ENCODE results near the gene ACTA2.

DNA sequence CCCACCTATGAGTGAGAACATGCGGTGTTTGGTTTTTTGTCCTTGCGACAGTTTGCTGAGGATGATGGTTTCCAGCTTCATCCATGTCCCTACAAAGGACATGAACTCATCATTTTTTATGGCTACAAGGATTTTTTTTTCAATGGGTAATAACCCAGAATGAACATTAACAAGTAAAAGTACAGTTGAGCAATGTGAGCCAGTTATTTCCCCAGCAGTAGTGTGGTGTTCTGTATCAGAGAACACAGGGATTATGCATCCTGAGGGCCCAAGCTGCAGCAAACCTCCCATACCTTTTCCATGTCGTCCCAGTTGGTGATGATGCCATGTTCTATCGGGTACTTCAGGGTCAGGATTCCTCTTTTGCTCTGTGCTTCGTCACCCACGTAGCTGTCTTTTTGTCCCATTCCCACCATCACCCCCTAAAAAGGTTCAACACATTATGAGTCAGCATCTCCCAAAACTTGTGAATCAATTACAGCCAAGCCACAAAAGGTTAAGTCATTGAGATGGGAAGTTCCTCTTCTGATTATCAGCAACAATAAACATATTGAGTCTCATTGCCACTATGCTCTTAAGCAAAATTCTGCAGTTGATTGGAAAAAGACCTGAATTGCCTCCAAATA, 5.5 kb downstream of the ACTA2 start:
- TF ChIP-seq CTCF (IDR thresholded peaks at IDR 0.05) = no peak
- TF ChIP-seq ZFX (IDR thresholded peaks at IDR 0.05; ENCODE audit: borderline replicate concordance) = no peak
